Measurements from ENCODE around the gene HMCES. TPM values are rescaled to one million over a fixed set of nuclear protein-coding genes. Genes with fewer than 3 reads are reported as not detected.

Gene HMCES
- total RNA-seq, 1 donor from 2014 or later: 31.4 TPM

DNA sequence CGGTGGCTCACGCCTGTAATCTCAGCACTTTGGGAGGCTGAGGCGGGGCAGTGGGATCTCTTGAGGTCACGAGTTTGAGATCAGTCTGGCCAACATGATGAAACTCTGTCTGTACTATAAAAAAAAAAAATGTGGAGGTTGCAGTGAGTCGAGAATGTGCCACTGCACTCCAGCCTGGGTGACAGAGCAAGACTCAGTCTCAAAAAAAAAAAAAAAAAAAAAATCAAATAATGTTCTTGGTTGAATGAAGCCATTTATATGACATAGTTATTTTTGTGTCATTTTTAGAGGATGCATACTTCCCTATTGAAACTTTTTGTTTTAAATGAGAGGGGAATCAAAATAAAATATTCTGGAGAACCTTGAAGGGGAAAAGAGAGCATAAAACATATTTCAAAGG lies 3.1 kb downstream of the HMCES start:
- Histone ChIP-seq H3K36me3 (ENCODE audit: control insufficient read depth, insufficient read depth, low read length) (no peaks in the 10 kb centered on the region), H3K4me3 (ENCODE audit: low read depth, low read length) (no peak overlapping the region), H3K27me3 (ENCODE audit: control insufficient read depth, insufficient read depth, low read length) (no peaks in the 10 kb centered on the region)
- DNase-seq (ENCODE audit: low read depth): no peak
- TF ChIP-seq, protein P1, sequence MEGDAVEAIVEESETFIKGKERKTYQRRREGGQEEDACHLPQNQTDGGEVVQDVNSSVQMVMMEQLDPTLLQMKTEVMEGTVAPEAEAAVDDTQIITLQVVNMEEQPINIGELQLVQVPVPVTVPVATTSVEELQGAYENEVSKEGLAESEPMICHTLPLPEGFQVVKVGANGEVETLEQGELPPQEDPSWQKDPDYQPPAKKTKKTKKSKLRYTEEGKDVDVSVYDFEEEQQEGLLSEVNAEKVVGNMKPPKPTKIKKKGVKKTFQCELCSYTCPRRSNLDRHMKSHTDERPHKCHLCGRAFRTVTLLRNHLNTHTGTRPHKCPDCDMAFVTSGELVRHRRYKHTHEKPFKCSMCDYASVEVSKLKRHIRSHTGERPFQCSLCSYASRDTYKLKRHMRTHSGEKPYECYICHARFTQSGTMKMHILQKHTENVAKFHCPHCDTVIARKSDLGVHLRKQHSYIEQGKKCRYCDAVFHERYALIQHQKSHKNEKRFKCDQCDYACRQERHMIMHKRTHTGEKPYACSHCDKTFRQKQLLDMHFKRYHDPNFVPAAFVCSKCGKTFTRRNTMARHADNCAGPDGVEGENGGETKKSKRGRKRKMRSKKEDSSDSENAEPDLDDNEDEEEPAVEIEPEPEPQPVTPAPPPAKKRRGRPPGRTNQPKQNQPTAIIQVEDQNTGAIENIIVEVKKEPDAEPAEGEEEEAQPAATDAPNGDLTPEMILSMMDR (IDR thresholded peaks at IDR 0.05; ENCODE audit: insufficient read depth, low read length, poor library complexity, severe bottlenecking): no peak

DNA sequence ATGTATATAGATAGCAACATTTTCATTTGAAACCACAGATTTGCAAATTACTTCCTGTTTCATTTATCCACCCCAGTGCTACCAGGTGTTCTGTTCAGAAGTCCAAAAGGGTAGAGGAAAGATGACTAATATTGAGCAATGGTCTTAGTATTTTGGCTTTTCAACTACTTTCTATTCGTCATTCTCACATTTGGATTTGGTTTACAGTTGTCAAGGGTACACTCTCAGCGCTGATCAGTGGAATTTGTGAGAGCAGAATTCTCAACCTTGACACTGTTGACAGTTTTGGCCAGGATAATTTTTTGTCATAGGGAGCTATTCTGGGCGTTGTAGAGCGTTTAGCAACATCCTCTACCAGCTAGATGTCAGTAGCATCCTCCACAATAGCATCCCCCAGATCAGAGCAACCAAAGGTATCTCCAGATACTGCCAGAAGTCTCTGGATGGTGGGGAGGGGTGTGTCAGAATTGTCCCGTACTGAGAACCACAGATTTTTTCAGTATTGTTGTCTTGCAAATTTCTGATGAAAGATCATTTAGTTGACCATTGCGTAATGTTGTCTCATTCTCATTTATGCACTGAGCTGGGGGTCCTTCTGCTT lies 4.2 kb downstream of the HMCES start:
- Histone ChIP-seq H3K36me3 (ENCODE audit: control insufficient read depth, insufficient read depth, low read length) (no peaks in the 10 kb centered on the region), H3K4me3 (ENCODE audit: low read depth, low read length) (no peak overlapping the region), H3K27me3 (ENCODE audit: control insufficient read depth, insufficient read depth, low read length) (no peaks in the 10 kb centered on the region)
- TF ChIP-seq, protein P1 (IDR thresholded peaks at IDR 0.05; ENCODE audit: insufficient read depth, low read length, poor library complexity, severe bottlenecking): no peak
- DNase-seq (ENCODE audit: low read depth): no peak

DNA sequence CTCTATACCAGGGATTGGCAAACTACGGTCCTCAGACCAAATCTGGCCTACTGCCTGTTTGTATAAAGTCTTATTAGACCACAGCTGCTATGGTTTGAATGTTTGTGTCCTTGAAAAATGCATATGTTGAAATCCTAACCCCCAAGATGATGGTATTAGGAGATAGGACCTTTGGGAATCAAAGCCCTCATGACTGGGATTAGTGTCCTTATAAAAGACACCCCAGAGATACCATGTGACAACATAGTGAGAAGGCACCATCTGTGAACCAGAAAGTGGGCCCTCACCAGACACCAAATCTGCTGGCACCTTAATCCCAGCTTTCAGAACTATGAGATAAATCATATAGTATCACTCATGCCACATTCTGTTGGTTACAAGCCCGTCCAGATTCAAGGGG lies 7.4 kb downstream of the HMCES start:
- Histone ChIP-seq H3K4me3 (ENCODE audit: low read depth, low read length) (no peak overlapping the region), H3K36me3 (ENCODE audit: control insufficient read depth, insufficient read depth, low read length) (no peaks in the 10 kb centered on the region), H3K27me3 (ENCODE audit: control insufficient read depth, insufficient read depth, low read length) (no peaks in the 10 kb centered on the region)
- TF ChIP-seq, protein P1 (IDR thresholded peaks at IDR 0.05; ENCODE audit: insufficient read depth, low read length, poor library complexity, severe bottlenecking): no peak
- DNase-seq (ENCODE audit: low read depth): no peak

DNA sequence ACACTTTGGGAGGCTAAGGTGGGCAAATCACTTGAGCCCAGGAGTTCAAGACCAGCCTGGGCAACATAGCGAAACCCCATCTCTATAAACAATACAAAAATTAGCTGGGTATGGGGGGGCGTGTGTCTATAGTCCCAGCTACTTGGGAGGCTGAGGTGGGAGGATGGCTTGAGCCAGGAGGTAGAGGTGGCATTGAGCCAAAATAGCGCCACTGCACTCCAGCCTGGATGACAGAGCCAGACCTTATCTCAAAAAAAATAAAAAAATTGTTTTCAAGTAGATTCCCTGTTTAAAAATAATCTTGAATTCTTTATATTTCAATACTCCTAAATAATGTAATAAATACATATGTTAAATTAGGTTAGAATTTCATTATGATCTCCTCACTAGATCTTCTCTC lies 9.8 kb downstream of the HMCES start:
- TF ChIP-seq, protein P1 (IDR thresholded peaks at IDR 0.05; ENCODE audit: insufficient read depth, low read length, poor library complexity, severe bottlenecking): no peak
- H3K4me3 ChIP-seq (ENCODE audit: low read depth, low read length): no peak overlapping the region
- H3K27me3 ChIP-seq (ENCODE audit: control insufficient read depth, insufficient read depth, low read length): no peaks in the 10 kb centered on the region
- no peaks in the 10 kb centered on the region for H3K36me3 ChIP-seq (ENCODE audit: control insufficient read depth, insufficient read depth, low read length)
- DNase-seq (ENCODE audit: low read depth): no peak

DNA sequence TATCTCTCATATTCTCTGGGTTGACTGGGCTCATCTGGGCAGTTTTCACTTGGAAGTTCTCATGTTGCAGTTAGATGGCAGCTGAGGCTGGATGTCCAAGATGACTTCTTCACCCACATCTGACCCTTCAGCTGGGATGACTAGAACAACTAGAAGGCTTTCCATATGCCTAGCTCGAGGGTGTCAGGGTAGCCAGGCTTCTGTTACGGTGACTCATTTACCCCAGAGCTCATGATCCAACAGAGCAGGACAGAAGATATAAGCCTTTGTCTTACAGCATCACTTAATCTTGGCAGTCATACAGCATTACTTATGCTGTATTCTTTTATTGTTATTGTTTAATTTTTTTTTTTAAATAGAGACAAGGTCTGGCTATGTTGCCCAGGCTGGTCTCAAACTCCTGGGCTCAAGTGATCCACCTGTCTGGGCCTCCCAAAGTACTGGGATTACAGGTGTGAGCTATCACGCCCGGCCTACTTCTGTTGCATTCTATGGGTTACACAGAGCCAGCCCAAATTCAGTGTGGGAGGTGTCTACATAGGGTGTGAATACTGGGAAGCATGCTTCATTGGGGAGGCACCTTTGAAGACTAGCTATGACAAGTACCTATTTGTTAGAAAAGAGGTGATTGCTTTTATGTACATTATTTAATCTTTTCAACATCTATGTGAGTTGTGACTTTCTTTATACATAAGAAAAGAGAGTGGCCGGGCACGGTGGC lies 10.7 kb downstream of the HMCES start:
- no peaks in the 10 kb centered on the region for H3K27me3 ChIP-seq (ENCODE audit: control insufficient read depth, insufficient read depth, low read length)
- TF ChIP-seq, protein P1 (IDR thresholded peaks at IDR 0.05; ENCODE audit: insufficient read depth, low read length, poor library complexity, severe bottlenecking): no peak
- no peak overlapping the region for H3K4me3 ChIP-seq (ENCODE audit: low read depth, low read length)
- H3K36me3 ChIP-seq (ENCODE audit: control insufficient read depth, insufficient read depth, low read length): no peaks in the 10 kb centered on the region
- no peak for DNase-seq (ENCODE audit: low read depth)

Measured in kidney epithelial cell (primary cell).